Measurements from ENCODE around the gene AATF. TPM values are rescaled to one million over a fixed set of nuclear protein-coding genes. Genes with fewer than 3 reads are reported as not detected.

Gene AATF
- total and polyA plus RNA-seq, 2 of the 8 experiments (the other 6 are each of a cell fraction or from before 2014, with no cell fraction given): 20.1 to 62.8 TPM

DNA sequence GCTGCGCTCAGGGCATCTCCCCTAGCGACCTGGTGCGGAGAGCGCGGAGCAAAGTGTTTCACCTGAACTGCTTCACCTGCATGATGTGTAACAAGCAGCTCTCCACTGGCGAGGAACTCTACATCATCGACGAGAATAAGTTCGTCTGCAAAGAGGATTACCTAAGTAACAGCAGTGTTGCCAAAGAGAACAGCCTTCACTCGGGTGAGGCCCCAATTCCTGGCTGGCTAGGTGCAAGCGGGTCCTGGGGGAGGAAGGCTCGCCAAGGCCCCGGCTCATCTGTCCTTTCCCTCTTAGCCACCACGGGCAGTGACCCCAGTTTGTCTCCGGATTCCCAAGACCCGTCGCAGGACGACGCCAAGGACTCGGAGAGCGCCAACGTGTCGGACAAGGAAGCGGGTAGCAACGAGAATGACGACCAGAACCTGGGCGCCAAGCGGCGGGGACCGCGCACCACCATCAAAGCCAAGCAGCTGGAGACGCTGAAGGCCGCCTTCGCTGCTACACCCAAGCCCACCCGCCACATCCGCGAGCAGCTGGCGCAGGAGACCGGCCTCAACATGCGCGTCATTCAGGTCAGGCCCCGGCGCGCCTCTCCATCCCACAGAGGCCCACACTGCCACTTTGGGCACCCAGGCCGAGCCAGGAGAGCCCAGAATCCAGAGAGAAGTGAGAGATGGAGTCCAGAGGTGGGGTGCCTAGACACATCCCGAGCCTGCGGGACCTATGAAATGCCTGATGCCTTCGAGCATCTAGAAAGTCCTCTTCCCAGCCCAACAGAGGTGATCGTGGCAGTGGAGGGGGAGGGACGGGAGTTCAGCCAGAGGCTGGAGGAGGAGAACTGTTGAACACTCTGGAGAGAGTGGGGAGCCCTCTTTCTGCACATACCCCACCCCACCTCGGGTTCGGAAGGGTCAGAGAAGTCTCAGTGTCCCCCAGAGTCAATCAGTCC lies 8.2 kb upstream of the AATF start:
- H2AFZ ChIP-seq (ENCODE audit: low read length): no peak overlapping the region
- 2% methylated on average over 47 of the region's 52 CpGs; no CpG with 5 or more reads in 1 of the 2 experiments for WGBS, 2 experiments (ENCODE audit: extremely low coverage in 1 of 2, insufficient coverage in 1 of 2, insufficient read length in 1 of 2, insufficient replicate concordance in 2 of 2, low coverage in 1 of 2, low lambda C conversion rate in 2 of 2, missing lambda C conversion rate in 1 of 2)
- H2BK15ac ChIP-seq (ENCODE audit: low read length): peak overlapping the region; percentile 95; the same call in 1 of the 2 replicates
- H3K4me3 ChIP-seq (ENCODE audit: extremely low read depth in 1 of 4, insufficient read depth in 2 of 4, low read depth in 3 of 4, low read length in 4 of 4): peak overlapping the region in 2 of 4 experiments; percentile 5 to 44; a peak in 3 of 8 replicates
- peak in 1 of 2 experiments; percentile 64 for DNase-seq (ENCODE audit: low read depth in 1 of 2, low spot score in 2 of 2)
- no peak overlapping the region for H2BK120ac ChIP-seq (replicated peaks; ENCODE audit: low read depth, low read length)
- no peak overlapping the region for H3K23ac ChIP-seq (ENCODE audit: insufficient read length)
- H3K56ac ChIP-seq (replicated peaks; ENCODE audit: insufficient read length, low read depth, low read length): no peak overlapping the region
- H3K9ac ChIP-seq (replicated peaks in 1 of 4; ENCODE audit: extremely low read depth in 1 of 4, low read depth in 3 of 4, low read length in 3 of 4): no peak overlapping the region
- H3K27ac ChIP-seq (ENCODE audit: low read depth, low read length): no peak overlapping the region
- no peak overlapping the region for H4K5ac ChIP-seq (ENCODE audit: insufficient read length, low read depth, low read length)
- ChIA-PET POLR2A (ENCODE audit: partially characterized antibody) (interaction anchor here (1.4 to 5.9 kb wide), 2 partner anchors 8 to 9 kb away, joined by 5 to 45 read pairs; partner anchors contain the start of gene AATF), CTCF (ENCODE audit: partially characterized antibody) (interaction anchor here (0.8 to 2.1 kb wide), 6 partner anchors 8 to 314 kb away, joined by 3 to 5 read pairs (median 4); no protein-coding TSS in a partner anchor)
- peaks cover 13% of the 10 kb centered on the region; the same call in 1 of the 2 replicates for H3K23me2 ChIP-seq (ENCODE audit: low read depth, low read length)
- peak overlapping the region; percentile 40; the same call in 1 of the 2 replicates for H2BK20ac ChIP-seq (ENCODE audit: low read length)
- H2BK5ac ChIP-seq (ENCODE audit: low read depth, low read length): no peak overlapping the region
- no peak overlapping the region for H3K4ac ChIP-seq (replicated peaks; ENCODE audit: insufficient read length, low read depth, low read length)
- H2BK12ac ChIP-seq (ENCODE audit: low read depth, low read length): peak overlapping the region; percentile 89
- no peak overlapping the region for H4K91ac ChIP-seq (replicated peaks; ENCODE audit: insufficient read length, low read length)
- H4K20me1 ChIP-seq (replicated peaks in 1 of 2; ENCODE audit: control insufficient read depth in 1 of 2, insufficient read depth in 2 of 2, low read length in 2 of 2): peaks cover 8 to 25% of the 10 kb centered on the region in 2 experiments
- peaks cover 79 to 100% (median 91%) of the 10 kb centered on the region in 4 experiments for H3K27me3 ChIP-seq (replicated peaks in 1 of 4; ENCODE audit: control insufficient read depth in 3 of 4, extremely low read depth in 1 of 4, insufficient read depth in 3 of 4, low read length in 3 of 4)
- peak overlapping the region; percentile 28 for H4K8ac ChIP-seq (ENCODE audit: extremely low read depth, insufficient read depth, low read length)
- peak overlapping the region; percentile 44; the same call in 1 of the 2 replicates for H2AK5ac ChIP-seq (ENCODE audit: low read depth, low read length)
- H3K36me3 ChIP-seq (ENCODE audit: control insufficient read depth in 2 of 4, insufficient read depth in 4 of 4, low read length in 3 of 4): peaks cover 0 to 13% (median 0%) of the 10 kb centered on the region in 4 experiments; a peak in 1 of 8 replicates
- H3K4me2 ChIP-seq (ENCODE audit: insufficient read depth in 1 of 2, low read depth in 2 of 2, low read length in 2 of 2): peak overlapping the region; percentile 70 to 88
- H3K79me1 ChIP-seq (ENCODE audit: low read depth, low read length): no peaks in the 10 kb centered on the region
- H3K14ac ChIP-seq (ENCODE audit: insufficient read length): no peak overlapping the region
- H3K4me1 ChIP-seq (replicated peaks in 1 of 4; ENCODE audit: control insufficient read depth in 3 of 4, insufficient read depth in 4 of 4, low read length in 3 of 4): peaks cover 2 to 52% (median 42%) of the 10 kb centered on the region in 4 experiments
- no peaks in the 10 kb centered on the region; a peak in 1 of 4 replicates for H3K9me3 ChIP-seq (ENCODE audit: insufficient read depth in 2 of 2, low read depth in 1 of 2, low read length in 1 of 2)
- peak overlapping the region; percentile 10; the same call in 1 of the 2 replicates for H3K18ac ChIP-seq (ENCODE audit: extremely low read depth, low read length)
- H3K79me2 ChIP-seq (ENCODE audit: control insufficient read depth in 1 of 2, insufficient read depth in 2 of 2, low read length in 2 of 2): no peaks in the 10 kb centered on the region
- FAIRE-seq: no peak
- TF ChIP-seq BCL11A (IDR thresholded peaks at IDR 0.05; ENCODE audit: low read depth in 2 of 2, low read length in 2 of 2) (no peak), JUND (IDR thresholded peaks at IDR 0.05; ENCODE audit: low read length) (no peak), SUZ12 (IDR thresholded peaks at IDR 0.05; ENCODE audit: low read length) (peak; percentile 74), HDAC6 (IDR thresholded peaks at IDR 0.05; ENCODE audit: low read depth, low read length) (no peak), EZH2 (IDR thresholded peaks at IDR 0.05; ENCODE audit: low read depth, low read length, severe bottlenecking) (peak; percentile 92), CREB1 (IDR thresholded peaks at IDR 0.05) (no peak)
- TF ChIP-seq, protein P1, sequence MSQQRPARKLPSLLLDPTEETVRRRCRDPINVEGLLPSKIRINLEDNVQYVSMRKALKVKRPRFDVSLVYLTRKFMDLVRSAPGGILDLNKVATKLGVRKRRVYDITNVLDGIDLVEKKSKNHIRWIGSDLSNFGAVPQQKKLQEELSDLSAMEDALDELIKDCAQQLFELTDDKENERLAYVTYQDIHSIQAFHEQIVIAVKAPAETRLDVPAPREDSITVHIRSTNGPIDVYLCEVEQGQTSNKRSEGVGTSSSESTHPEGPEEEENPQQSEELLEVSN (IDR thresholded peaks at IDR 0.05): peak; percentile 10; the same call in 1 of the 2 replicates
- TF ChIP-seq, protein P2, sequence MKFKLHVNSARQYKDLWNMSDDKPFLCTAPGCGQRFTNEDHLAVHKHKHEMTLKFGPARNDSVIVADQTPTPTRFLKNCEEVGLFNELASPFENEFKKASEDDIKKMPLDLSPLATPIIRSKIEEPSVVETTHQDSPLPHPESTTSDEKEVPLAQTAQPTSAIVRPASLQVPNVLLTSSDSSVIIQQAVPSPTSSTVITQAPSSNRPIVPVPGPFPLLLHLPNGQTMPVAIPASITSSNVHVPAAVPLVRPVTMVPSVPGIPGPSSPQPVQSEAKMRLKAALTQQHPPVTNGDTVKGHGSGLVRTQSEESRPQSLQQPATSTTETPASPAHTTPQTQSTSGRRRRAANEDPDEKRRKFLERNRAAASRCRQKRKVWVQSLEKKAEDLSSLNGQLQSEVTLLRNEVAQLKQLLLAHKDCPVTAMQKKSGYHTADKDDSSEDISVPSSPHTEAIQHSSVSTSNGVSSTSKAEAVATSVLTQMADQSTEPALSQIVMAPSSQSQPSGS (IDR thresholded peaks at IDR 0.05; ENCODE audit: low read length): no peak

Measured in H1 (cell line).